GM18873 (cell line): Measurements from ENCODE around the gene SLC35F2.
"Not testable (repeated sequence)": the region's sequence is repeated elsewhere in the genome, so short reads cannot be mapped to it uniquely, and the experiment has no call there.

ENCODE experiments used
- ATAC-seq: cut with Tn5 transposase; IDR thresholded peaks from one replicate; pipeline ENCODE4 v1.9.1; 2021; ENCODE audit warnings: mild to moderate bottlenecking, moderate library complexity, moderate number of reproducible peaks; ENCODE audit not compliant: unreplicated experiment, low FRiP score

SLC35F2 gene

GRCh38 chr11:107858217-107859070 is at the start of gene SLC35F2:
TSS of gene SLC35F2 (minus strand) at chr11:107858787. CDS start at chr11:107858767, 20 bp downstream.
- peak; percentile 93 for ATAC-seq

GRCh38 chr11:107908211-107908610 is 49.6 kb upstream of the SLC35F2 start:
- ATAC-seq, result no peak

- ATAC-seq, result peak; percentile 60
Measured at GRCh38 chr11:107898270-107898669, 39.7 kb upstream of the SLC35F2 start.

GRCh38 chr11:107882095-107882820 is 23.7 kb upstream of the SLC35F2 start:
- no peak for ATAC-seq

GRCh38 chr11:107881471-107881870 is 22.9 kb upstream of the SLC35F2 start:
- not testable (repeated sequence) for ATAC-seq

- ATAC-seq, result no peak
Measured at GRCh38 chr11:107876141-107876540, 17.6 kb upstream of the SLC35F2 start.

- ATAC-seq, result no peak
Measured at GRCh38 chr11:107864591-107864990, 6.0 kb upstream of the SLC35F2 start.

GRCh38 chr11:107860688-107861087 is 2.1 kb upstream of the SLC35F2 start:
- no peak for ATAC-seq

GRCh38 chr11:107860240-107860620 is 1.6 kb upstream of the SLC35F2 start:
- not testable (repeated sequence) for ATAC-seq

GRCh38 chr11:107859459-107860239 is 1.1 kb upstream of the SLC35F2 start:
- ATAC-seq, result no peak

- peak; percentile 0 for ATAC-seq
Measured at GRCh38 chr11:107857550-107858216, 904 bp downstream of the SLC35F2 start.

- no peak for ATAC-seq
Measured at GRCh38 chr11:107856981-107857517, 1.5 kb downstream of the SLC35F2 start.

GRCh38 chr11:107856180-107856980 is 2.2 kb downstream of the SLC35F2 start:
- ATAC-seq, result no peak

- no peak for ATAC-seq
Measured at GRCh38 chr11:107853070-107853469, 5.5 kb downstream of the SLC35F2 start.

GRCh38 chr11:107851704-107852310 is 6.8 kb downstream of the SLC35F2 start:
- no peak for ATAC-seq

- no peak for ATAC-seq
Measured at GRCh38 chr11:107849790-107850189, 8.8 kb downstream of the SLC35F2 start.

- ATAC-seq, result no peak
Measured at GRCh38 chr11:107848345-107848744, 10.2 kb downstream of the SLC35F2 start.

- ATAC-seq, result no peak
Measured at GRCh38 chr11:107847184-107847583, 11.4 kb downstream of the SLC35F2 start.

- ATAC-seq, result no peak
Measured at GRCh38 chr11:107844041-107844440, 14.5 kb downstream of the SLC35F2 start.
